Skin epidermis (tissue), 12 donors: ENCODE results near the gene GNG10.

Source experiments
- H3K27ac ChIP-seq, 21 experiments: fragments of 200-600 bp; sonication (generic) in 11 of 21; one replicate each; pipeline ENCODE4 v1.5.0; 2020; ENCODE audit warnings: mild to moderate bottlenecking in 3 of 21, inconsistent platforms in 2 of 21, moderate library complexity in 2 of 21
- H3K4me3 ChIP-seq, 7 experiments: fragments of 200-600 bp; sonication (generic) in 2 of 7; one replicate each; pipeline ENCODE4 v1.5.0; 2020; ENCODE audit warnings: inconsistent platforms in 2 of 7, mild to moderate bottlenecking in 2 of 7, moderate library complexity in 1 of 7

The GNG10 gene

GRCh38 chr9:111711548-111711947 lies 50.1 kb downstream of the GNG10 start:
- Histone ChIP-seq H3K4me3 (no peak overlapping the region), H3K27ac (no peak overlapping the region)

GRCh38 chr9:111712369-111712768 lies 51.0 kb downstream of the GNG10 start:
- Histone ChIP-seq H3K4me3 (no peak overlapping the region), H3K27ac (no peak overlapping the region)

- Histone ChIP-seq H3K27ac (no peak overlapping the region), H3K4me3 (no peak overlapping the region)
Observed at GRCh38 chr9:111715471-111715870, 54.1 kb downstream of the GNG10 start.

- H3K4me3 ChIP-seq, result no peak overlapping the region
- H3K27ac ChIP-seq, result no peak overlapping the region
Observed at GRCh38 chr9:111719541-111719940, 58.1 kb downstream of the GNG10 start.
